Transverse colon (tissue), 4 donors: ENCODE results near the gene CORO1A. TPM values are rescaled to one million over a fixed set of nuclear protein-coding genes. Genes with fewer than 3 reads are reported as not detected.
"Not testable (repeated sequence)": the region's sequence is repeated elsewhere in the genome, so short reads cannot be mapped to it uniquely, and the experiment has no call there.

Experiments
- DNase-seq: peaks from one replicate; pipeline ENCODE4 v3.0.0-alpha.2; 2019
- H3K27ac ChIP-seq, 4 donors: fragments of 200-600 bp; sonication (generic); 2 replicates each; pipeline ENCODE4 v1.5.1; 2016 to 2018; ENCODE audit warnings: inconsistent platforms in 4 of 4
- H3K27me3 ChIP-seq: fragments of 200-600 bp; sonication (generic); 2 replicates; pipeline ENCODE4 v1.5.1; 2017; ENCODE audit warnings: inconsistent platforms
- H3K36me3 ChIP-seq, 4 donors: fragments of 200-600 bp; sonication (generic); 2 replicates each; pipeline ENCODE4 v1.5.1; 2017 to 2019; ENCODE audit warnings: inconsistent platforms in 4 of 4
- H3K4me1 ChIP-seq, 4 donors: fragments of 200-600 bp; sonication (generic); 2 replicates each; pipeline ENCODE4 v1.5.1; 2017 to 2020; ENCODE audit warnings: inconsistent platforms in 4 of 4
- H3K4me3 ChIP-seq, 4 donors: fragments of 200-600 bp; sonication (generic); 1 replicate in 1 of 4; 2 replicates in 3 of 4; pipeline versions ENCODE4 v1.5.1 to v1.6.1; 2017 to 2019; ENCODE audit warnings: inconsistent platforms in 4 of 4
- H3K9me3 ChIP-seq, 2 donors: fragments of 200-600 bp; sonication (generic); 2 replicates each; pipeline ENCODE4 v1.5.1; 2017 to 2019; ENCODE audit warnings: inconsistent platforms in 2 of 2
- WGBS, 2 donors: methylation state at CpG; one replicate each; pipeline ENCODE4 v1.1.5; 2018; ENCODE audit warnings: low coverage in 1 of 2; 5-methylcytosine and 5-hydroxymethylcytosine counted together
- in situ Hi-C, 4 donors: fragments of 200-750 bp; cut with MboI; loops; one replicate each; pipeline versions ENCODE4 v1.15.0 to v1.15.1; 2017; ENCODE audit warnings: low sequenced_read_pairs in 3 of 4, low pct_ligation_motif_present in 1 of 4, low pct_unique_long_range_greater_than_20kb in 1 of 4
- intact Hi-C: fragments of 100-400 bp; cut with DNase I; formaldehyde crosslinking; loops from one replicate; pipeline ENCODE4 v1.15.1; 2023; ENCODE audit warnings: low total_unique reads
- total RNA-seq, 4 donors: library from RNA; depleted of rRNA; stranded (reverse); fragments of >200 nt; gene quantifications; one replicate each; pipeline ENCODE4 v1.1.0, GENCODE V29; 2016

CORO1A gene
- total RNA-seq, 4 donors from 2014 or later = 5.6 to 30.2 (median 24.0) TPM

- H3K9me3 ChIP-seq, H3K36me3 ChIP-seq, H3K27me3 ChIP-seq, DNase-seq, H3K4me1 ChIP-seq, intact Hi-C loops, in situ Hi-C loops: not testable (repeated sequence)
- Histone ChIP-seq H3K4me3 (peak overlapping the region; percentile 37 to 57 (median 46)), H3K27ac (peak overlapping the region; percentile 69 to 81 (median 74))
- WGBS, 2 donors = 1% methylated on average over 12 of the region's 60 CpGs; no CpG with 5 or more reads in 1 of the 2 donors
Observed at GRCh38 chr16:30194172-30194925, 10.9 kb downstream of the CORO1A start.

- intact Hi-C loops, H3K4me3 ChIP-seq, H3K4me1 ChIP-seq, H3K27ac ChIP-seq, DNase-seq, H3K36me3 ChIP-seq, H3K27me3 ChIP-seq, in situ Hi-C loops, H3K9me3 ChIP-seq: not testable (repeated sequence)
- no CpG with 5 or more reads among the region's 2 CpGs for WGBS, 2 donors
Observed at GRCh38 chr16:30197001-30197400, 13.6 kb downstream of the CORO1A start.

- intact Hi-C loops, DNase-seq, H3K4me1 ChIP-seq, H3K36me3 ChIP-seq, H3K27me3 ChIP-seq, H3K9me3 ChIP-seq, in situ Hi-C loops, H3K4me3 ChIP-seq, H3K27ac ChIP-seq: not testable (repeated sequence)
- no CpG with 5 or more reads among the region's 3 CpGs for WGBS, 2 donors
Observed at GRCh38 chr16:30199049-30199448, 15.6 kb downstream of the CORO1A start, which contains the start of gene SULT1A3. SULT1A3 (plus strand) TSS chr16:30199255; CDS start chr16:30200729, 1,474 bp downstream.

GRCh38 chr16:30199608-30200343 is 16.4 kb downstream of the CORO1A start:
- WGBS, 2 donors = no CpG with 5 or more reads among the region's 15 CpGs
- in situ Hi-C loops, H3K36me3 ChIP-seq: not testable (repeated sequence)

GRCh38 chr16:30205541-30206236 is 22.3 kb downstream of the CORO1A start:
- Histone ChIP-seq H3K27ac (peak overlapping the region in 1 of 4 donors; percentile 18), H3K4me3 (peak overlapping the region in 3 of 4 donors; percentile 33 to 51 (median 51))
- in situ Hi-C loops, H3K4me1 ChIP-seq, H3K27me3 ChIP-seq, H3K9me3 ChIP-seq, H3K36me3 ChIP-seq, intact Hi-C loops: not testable (repeated sequence)
- DNase-seq = peak; percentile 19
- 0% methylated on average over 17 of the region's 52 CpGs; no CpG with 5 or more reads in 1 of the 2 donors for WGBS, 2 donors

More at GRCh38 chr16:30199608-30200343, 16.4 kb downstream of the CORO1A start:
- H3K9me3 ChIP-seq, DNase-seq, intact Hi-C loops, H3K4me1 ChIP-seq, H3K4me3 ChIP-seq, H3K27me3 ChIP-seq, H3K27ac ChIP-seq: not testable (repeated sequence)

- in situ Hi-C loops, H3K27me3 ChIP-seq, H3K27ac ChIP-seq, DNase-seq, H3K36me3 ChIP-seq, H3K9me3 ChIP-seq, intact Hi-C loops, H3K4me1 ChIP-seq: not testable (repeated sequence)
- H3K4me3 ChIP-seq = peak overlapping the region in 3 of 4 donors; percentile 33 to 51 (median 51)
- no CpG with 5 or more reads among the region's 33 CpGs for WGBS, 2 donors
Observed at GRCh38 chr16:30206252-30206651, 22.9 kb downstream of the CORO1A start.

- H3K9me3 ChIP-seq, H3K36me3 ChIP-seq, intact Hi-C loops, H3K4me1 ChIP-seq, H3K27me3 ChIP-seq, H3K4me3 ChIP-seq, H3K27ac ChIP-seq, in situ Hi-C loops: not testable (repeated sequence)
- WGBS, 2 donors = no CpG with 5 or more reads among the region's 9 CpGs
- DNase-seq = peak; percentile 28
Observed at GRCh38 chr16:30207063-30207704, 23.8 kb downstream of the CORO1A start.

- H3K27me3 ChIP-seq, H3K4me1 ChIP-seq, H3K4me3 ChIP-seq, in situ Hi-C loops, H3K27ac ChIP-seq, H3K9me3 ChIP-seq, intact Hi-C loops, H3K36me3 ChIP-seq: not testable (repeated sequence)
- DNase-seq = peak; percentile 70
- 15% methylated on average over 4 of the region's 6 CpGs; no CpG with 5 or more reads in 1 of the 2 donors for WGBS, 2 donors
Observed at GRCh38 chr16:30209032-30209431, 25.6 kb downstream of the CORO1A start.

GRCh38 chr16:30211414-30211813 is 28.0 kb downstream of the CORO1A start:
- DNase-seq, in situ Hi-C loops: not testable (repeated sequence)
- WGBS, 2 donors = no CpG with 5 or more reads among the region's 4 CpGs

GRCh38 chr16:30217082-30217481 is 33.7 kb downstream of the CORO1A start:
- H3K4me3 ChIP-seq, H3K4me1 ChIP-seq, intact Hi-C loops, in situ Hi-C loops, H3K36me3 ChIP-seq, H3K27me3 ChIP-seq, H3K9me3 ChIP-seq, H3K27ac ChIP-seq: not testable (repeated sequence)
- DNase-seq = peak; percentile 1
- 85% methylated on average over 5 of the region's 5 CpGs; no CpG with 5 or more reads in 1 of the 2 donors for WGBS, 2 donors

More at GRCh38 chr16:30211414-30211813, 28.0 kb downstream of the CORO1A start:
- H3K27ac ChIP-seq, H3K36me3 ChIP-seq, H3K9me3 ChIP-seq, H3K27me3 ChIP-seq, H3K4me3 ChIP-seq, H3K4me1 ChIP-seq, intact Hi-C loops: not testable (repeated sequence)
